ENCODE data around the gene WDR37. TPM values are rescaled to one million over a fixed set of nuclear protein-coding genes. Genes with fewer than 3 reads are reported as not detected.

The WDR37 gene
- total RNA-seq, 4 donors from 2014 or later, result 1.3 to 21.7 (median 11.2) TPM

GRCh38 chr10:1102831-1103230 lies 46.6 kb downstream of the WDR37 start:
- Histone ChIP-seq H3K9me3 (no peaks in the 10 kb centered on the region), H3K27me3 (no peaks in the 10 kb centered on the region), H3K4me3 (no peak overlapping the region), H3K36me3 (no peaks in the 10 kb centered on the region), H3K4me1 (no peaks in the 10 kb centered on the region), H3K27ac (no peak overlapping the region)
- no peak for DNase-seq
- intact Hi-C loops (cut with DNase I; ENCODE audit: low total_unique reads), result no loop called here
- TF ChIP-seq POLR2A (IDR thresholded peaks at IDR 0.05) (no peak), CTCF (IDR thresholded peaks at IDR 0.05) (no peak)

- intact Hi-C loops (cut with DNase I; ENCODE audit: low total_unique reads), result no loop called here
- no peak for DNase-seq
- TF ChIP-seq POLR2A (IDR thresholded peaks at IDR 0.05) (no peak), CTCF (IDR thresholded peaks at IDR 0.05) (no peak)
- no peaks in the 10 kb centered on the region for H3K27me3 ChIP-seq
- no peaks in the 10 kb centered on the region for H3K4me1 ChIP-seq
- H3K36me3 ChIP-seq, result no peaks in the 10 kb centered on the region
- no peak overlapping the region for H3K27ac ChIP-seq
- H3K4me3 ChIP-seq, result no peak overlapping the region
- no peaks in the 10 kb centered on the region for H3K9me3 ChIP-seq
Measured at GRCh38 chr10:1103551-1103950, 47.4 kb downstream of the WDR37 start.

GRCh38 chr10:1104971-1105370 lies 48.8 kb downstream of the WDR37 start:
- Histone ChIP-seq H3K4me1 (no peaks in the 10 kb centered on the region), H3K27ac (no peak overlapping the region), H3K4me3 (no peak overlapping the region), H3K9me3 (no peaks in the 10 kb centered on the region), H3K36me3 (no peaks in the 10 kb centered on the region), H3K27me3 (no peaks in the 10 kb centered on the region)
- intact Hi-C loops (cut with DNase I; ENCODE audit: low total_unique reads), result no loop called here
- no peak for DNase-seq
- TF ChIP-seq CTCF (IDR thresholded peaks at IDR 0.05) (no peak), POLR2A (IDR thresholded peaks at IDR 0.05) (no peak)

- H3K9me3 ChIP-seq, result no peaks in the 10 kb centered on the region
- DNase-seq, result no peak
- H3K4me3 ChIP-seq, result no peak overlapping the region
- TF ChIP-seq POLR2A (IDR thresholded peaks at IDR 0.05) (no peak), CTCF (IDR thresholded peaks at IDR 0.05) (no peak)
- H3K27me3 ChIP-seq, result no peaks in the 10 kb centered on the region
- no peak overlapping the region for H3K27ac ChIP-seq
- intact Hi-C loops (cut with DNase I; ENCODE audit: low total_unique reads), result no loop called here
- no peaks in the 10 kb centered on the region for H3K4me1 ChIP-seq
- no peaks in the 10 kb centered on the region for H3K36me3 ChIP-seq
Measured at GRCh38 chr10:1107004-1107403, 50.8 kb downstream of the WDR37 start.

GRCh38 chr10:1107679-1108078 lies 51.5 kb downstream of the WDR37 start:
- intact Hi-C loops (cut with DNase I; ENCODE audit: low total_unique reads), result no loop called here
- no peak for DNase-seq
- TF ChIP-seq CTCF (IDR thresholded peaks at IDR 0.05) (no peak), POLR2A (IDR thresholded peaks at IDR 0.05) (no peak)
- H3K27ac ChIP-seq, result no peak overlapping the region
- no peaks in the 10 kb centered on the region for H3K9me3 ChIP-seq
- no peak overlapping the region for H3K4me3 ChIP-seq
- no peaks in the 10 kb centered on the region for H3K36me3 ChIP-seq
- H3K27me3 ChIP-seq, result no peaks in the 10 kb centered on the region
- no peaks in the 10 kb centered on the region for H3K4me1 ChIP-seq

All from uterus (tissue), 4 donors.